ENCODE results near the gene EFHD2.
"Not testable (repeated sequence)": the region's sequence is repeated elsewhere in the genome, so short reads cannot be mapped to it uniquely, and the experiment has no call there.

EFHD2 gene

GRCh38 chr1:15433471-15433870 lies 23.8 kb downstream of the EFHD2 start:
- DNase-seq (ENCODE audit: extremely low read depth, insufficient read length), result no peak
- TF ChIP-seq, protein P1, sequence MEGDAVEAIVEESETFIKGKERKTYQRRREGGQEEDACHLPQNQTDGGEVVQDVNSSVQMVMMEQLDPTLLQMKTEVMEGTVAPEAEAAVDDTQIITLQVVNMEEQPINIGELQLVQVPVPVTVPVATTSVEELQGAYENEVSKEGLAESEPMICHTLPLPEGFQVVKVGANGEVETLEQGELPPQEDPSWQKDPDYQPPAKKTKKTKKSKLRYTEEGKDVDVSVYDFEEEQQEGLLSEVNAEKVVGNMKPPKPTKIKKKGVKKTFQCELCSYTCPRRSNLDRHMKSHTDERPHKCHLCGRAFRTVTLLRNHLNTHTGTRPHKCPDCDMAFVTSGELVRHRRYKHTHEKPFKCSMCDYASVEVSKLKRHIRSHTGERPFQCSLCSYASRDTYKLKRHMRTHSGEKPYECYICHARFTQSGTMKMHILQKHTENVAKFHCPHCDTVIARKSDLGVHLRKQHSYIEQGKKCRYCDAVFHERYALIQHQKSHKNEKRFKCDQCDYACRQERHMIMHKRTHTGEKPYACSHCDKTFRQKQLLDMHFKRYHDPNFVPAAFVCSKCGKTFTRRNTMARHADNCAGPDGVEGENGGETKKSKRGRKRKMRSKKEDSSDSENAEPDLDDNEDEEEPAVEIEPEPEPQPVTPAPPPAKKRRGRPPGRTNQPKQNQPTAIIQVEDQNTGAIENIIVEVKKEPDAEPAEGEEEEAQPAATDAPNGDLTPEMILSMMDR (IDR thresholded peaks at IDR 0.05; ENCODE audit: insufficient read depth, low read length, poor library complexity, severe bottlenecking), result no peak

DNA sequence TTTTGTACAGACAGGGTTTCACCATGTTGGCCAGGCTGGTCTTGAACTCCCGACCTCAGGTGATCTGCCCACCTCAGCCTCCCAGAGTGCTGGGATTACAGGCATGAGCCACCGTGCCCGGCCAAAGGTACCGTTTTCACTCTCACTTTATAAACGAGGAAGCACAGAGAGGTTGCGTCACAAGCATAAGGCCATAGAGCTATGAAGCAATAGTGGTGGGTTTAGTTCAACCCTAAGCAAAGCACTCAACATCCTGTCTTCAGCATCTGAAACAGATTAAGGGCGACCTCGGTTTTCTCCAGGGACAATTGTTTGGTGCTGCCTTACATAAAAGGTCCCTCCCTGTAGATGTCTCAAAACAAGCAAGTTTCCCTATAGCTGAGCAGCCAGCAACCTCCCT lies 25.1 kb downstream of the EFHD2 start:
- not testable (repeated sequence) for H3K27me3 ChIP-seq (replicated peaks; ENCODE audit: control insufficient read depth, insufficient read depth, low read length); H3K36me3 ChIP-seq (ENCODE audit: control insufficient read depth, insufficient read depth, low read length); DNase-seq (ENCODE audit: extremely low read depth, insufficient read length); H3K4me3 ChIP-seq (replicated peaks; ENCODE audit: low read depth, low read length)

More at GRCh38 chr1:15433471-15433870, 23.8 kb downstream of the EFHD2 start:
- Histone ChIP-seq H3K36me3 (ENCODE audit: control insufficient read depth, insufficient read depth, low read length) (peaks cover 6% of the 10 kb centered on the region), H3K27me3 (replicated peaks; ENCODE audit: control insufficient read depth, insufficient read depth, low read length) (no peaks in the 10 kb centered on the region), H3K4me3 (replicated peaks; ENCODE audit: low read depth, low read length) (no peak overlapping the region)

GRCh38 chr1:15435239-15436077 lies 25.8 kb downstream of the EFHD2 start:
- Histone ChIP-seq H3K4me3 (replicated peaks; ENCODE audit: low read depth, low read length) (no peak overlapping the region), H3K36me3 (ENCODE audit: control insufficient read depth, insufficient read depth, low read length) (peaks cover 2% of the 10 kb centered on the region), H3K27me3 (replicated peaks; ENCODE audit: control insufficient read depth, insufficient read depth, low read length) (no peaks in the 10 kb centered on the region)
- TF ChIP-seq, protein P1 (IDR thresholded peaks at IDR 0.05; ENCODE audit: insufficient read depth, low read length, poor library complexity, severe bottlenecking), result no peak
- no peak for DNase-seq (ENCODE audit: extremely low read depth, insufficient read length)

GRCh38 chr1:15436881-15437442 lies 27.3 kb downstream of the EFHD2 start:
- no peak for DNase-seq (ENCODE audit: extremely low read depth, insufficient read length)
- H3K27me3 ChIP-seq (replicated peaks; ENCODE audit: control insufficient read depth, insufficient read depth, low read length), result no peaks in the 10 kb centered on the region
- TF ChIP-seq, protein P1 (IDR thresholded peaks at IDR 0.05; ENCODE audit: insufficient read depth, low read length, poor library complexity, severe bottlenecking), result no peak
- H3K4me3 ChIP-seq (replicated peaks; ENCODE audit: low read depth, low read length), result no peak overlapping the region
- no peaks in the 10 kb centered on the region for H3K36me3 ChIP-seq (ENCODE audit: control insufficient read depth, insufficient read depth, low read length)

- Histone ChIP-seq H3K4me3 (replicated peaks; ENCODE audit: low read depth, low read length) (no peak overlapping the region), H3K36me3 (ENCODE audit: control insufficient read depth, insufficient read depth, low read length) (no peaks in the 10 kb centered on the region), H3K27me3 (replicated peaks; ENCODE audit: control insufficient read depth, insufficient read depth, low read length) (no peaks in the 10 kb centered on the region)
- TF ChIP-seq, protein P1 (IDR thresholded peaks at IDR 0.05; ENCODE audit: insufficient read depth, low read length, poor library complexity, severe bottlenecking), result no peak
- DNase-seq (ENCODE audit: extremely low read depth, insufficient read length), result no peak
Observed at GRCh38 chr1:15439325-15439724, 29.6 kb downstream of the EFHD2 start.

GRCh38 chr1:15440357-15440756 lies 30.7 kb downstream of the EFHD2 start:
- TF ChIP-seq, protein P1 (IDR thresholded peaks at IDR 0.05; ENCODE audit: insufficient read depth, low read length, poor library complexity, severe bottlenecking), result no peak
- no peak for DNase-seq (ENCODE audit: extremely low read depth, insufficient read length)

More at GRCh38 chr1:15440357-15440756, 30.7 kb downstream of the EFHD2 start:
- H3K36me3 ChIP-seq (ENCODE audit: control insufficient read depth, insufficient read depth, low read length), result no peaks in the 10 kb centered on the region
- H3K4me3 ChIP-seq (replicated peaks; ENCODE audit: low read depth, low read length), result no peak overlapping the region
- H3K27me3 ChIP-seq (replicated peaks; ENCODE audit: control insufficient read depth, insufficient read depth, low read length), result no peaks in the 10 kb centered on the region
